ENCODE measurements around the gene FAM83E. TPM values are rescaled to one million over a fixed set of nuclear protein-coding genes. Genes with fewer than 3 reads are reported as not detected.

FAM83E gene
- total RNA-seq, 2 experiments from 2014 or later: 4.4 TPM

GRCh38 chr19:48613024-48613851, 1.6 kb downstream of the FAM83E start:
- DNase-seq: no peak
- peaks cover 37% of the 10 kb centered on the region for H3K36me3 Mint-ChIP-seq
- H3K9me3 Mint-ChIP-seq: no peaks in the 10 kb centered on the region
- H3K27ac Mint-ChIP-seq: peak overlapping the region; percentile 50
- H3K27me3 Mint-ChIP-seq: no peaks in the 10 kb centered on the region
- peaks cover 15% of the 10 kb centered on the region for H3K4me1 Mint-ChIP-seq
- H3K4me3 Mint-ChIP-seq: peak overlapping the region; percentile 6

GRCh38 chr19:48611872-48612271, 3.0 kb downstream of the FAM83E start:
- Mint-ChIP-seq H3K36me3 (peaks cover 23% of the 10 kb centered on the region), H3K27ac (peak overlapping the region; percentile 54), H3K4me1 (peaks cover 10% of the 10 kb centered on the region), H3K4me3 (no peak overlapping the region), H3K27me3 (no peaks in the 10 kb centered on the region), H3K9me3 (no peaks in the 10 kb centered on the region)
- no peak for DNase-seq

GRCh38 chr19:48609571-48610108, 5.2 kb downstream of the FAM83E start:
- Mint-ChIP-seq H3K4me3 (no peak overlapping the region), H3K9me3 (no peaks in the 10 kb centered on the region), H3K4me1 (peaks cover 5% of the 10 kb centered on the region), H3K27ac (no peak overlapping the region), H3K36me3 (peaks cover 11% of the 10 kb centered on the region), H3K27me3 (no peaks in the 10 kb centered on the region)
- no peak for DNase-seq

DNA sequence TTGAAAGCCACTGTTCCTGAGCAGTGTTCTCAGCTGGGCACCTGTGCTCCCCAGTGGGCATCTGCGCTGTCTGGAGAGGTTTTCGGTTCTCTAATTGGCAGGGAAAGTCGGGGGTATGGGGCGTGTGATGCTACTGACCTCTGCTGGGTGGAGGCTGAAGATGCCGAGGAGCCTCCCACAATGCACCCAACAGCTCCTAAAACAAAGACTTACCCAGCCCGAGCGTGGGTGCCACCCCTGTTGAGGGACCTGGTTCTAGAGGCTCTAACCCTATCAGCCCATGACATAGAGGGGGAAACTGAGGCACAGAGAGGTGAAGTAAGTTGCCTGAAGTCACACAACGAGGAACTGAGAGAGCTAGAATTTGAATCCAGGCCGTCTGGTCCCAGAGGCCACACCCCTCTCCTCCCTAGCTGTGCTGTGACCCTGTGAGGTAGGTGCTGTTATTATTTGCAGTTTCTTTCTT, 6.0 kb downstream of the FAM83E start:
- Mint-ChIP-seq H3K9me3 (no peaks in the 10 kb centered on the region), H3K4me3 (no peak overlapping the region), H3K27ac (no peak overlapping the region), H3K4me1 (peaks cover 3% of the 10 kb centered on the region), H3K36me3 (peaks cover 6% of the 10 kb centered on the region), H3K27me3 (no peaks in the 10 kb centered on the region)
- DNase-seq: peak; percentile 47

DNA sequence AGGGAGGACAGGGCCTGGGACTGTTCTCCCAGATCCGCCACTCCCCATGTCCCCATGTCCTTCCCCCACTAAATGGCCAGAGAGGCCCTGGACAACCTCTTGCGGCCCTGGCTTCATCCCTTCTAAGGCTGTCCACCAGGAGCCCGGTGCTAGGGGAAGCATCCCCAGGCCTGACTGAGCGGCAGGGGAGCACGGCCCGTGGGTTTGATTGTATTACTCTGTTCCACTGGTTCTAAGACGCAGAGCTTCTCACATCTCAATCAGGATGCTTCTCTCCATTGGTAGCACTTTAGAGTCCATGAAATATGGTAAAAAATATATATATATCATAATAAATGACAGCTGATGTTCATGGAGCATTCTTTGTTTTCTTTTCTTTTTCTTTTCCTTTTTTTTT, 7.5 kb downstream of the FAM83E start:
- Mint-ChIP-seq H3K27me3 (no peaks in the 10 kb centered on the region), H3K36me3 (peaks cover 2% of the 10 kb centered on the region), H3K4me3 (no peak overlapping the region), H3K4me1 (no peaks in the 10 kb centered on the region), H3K9me3 (no peaks in the 10 kb centered on the region), H3K27ac (no peak overlapping the region)
- DNase-seq: no peak

DNA sequence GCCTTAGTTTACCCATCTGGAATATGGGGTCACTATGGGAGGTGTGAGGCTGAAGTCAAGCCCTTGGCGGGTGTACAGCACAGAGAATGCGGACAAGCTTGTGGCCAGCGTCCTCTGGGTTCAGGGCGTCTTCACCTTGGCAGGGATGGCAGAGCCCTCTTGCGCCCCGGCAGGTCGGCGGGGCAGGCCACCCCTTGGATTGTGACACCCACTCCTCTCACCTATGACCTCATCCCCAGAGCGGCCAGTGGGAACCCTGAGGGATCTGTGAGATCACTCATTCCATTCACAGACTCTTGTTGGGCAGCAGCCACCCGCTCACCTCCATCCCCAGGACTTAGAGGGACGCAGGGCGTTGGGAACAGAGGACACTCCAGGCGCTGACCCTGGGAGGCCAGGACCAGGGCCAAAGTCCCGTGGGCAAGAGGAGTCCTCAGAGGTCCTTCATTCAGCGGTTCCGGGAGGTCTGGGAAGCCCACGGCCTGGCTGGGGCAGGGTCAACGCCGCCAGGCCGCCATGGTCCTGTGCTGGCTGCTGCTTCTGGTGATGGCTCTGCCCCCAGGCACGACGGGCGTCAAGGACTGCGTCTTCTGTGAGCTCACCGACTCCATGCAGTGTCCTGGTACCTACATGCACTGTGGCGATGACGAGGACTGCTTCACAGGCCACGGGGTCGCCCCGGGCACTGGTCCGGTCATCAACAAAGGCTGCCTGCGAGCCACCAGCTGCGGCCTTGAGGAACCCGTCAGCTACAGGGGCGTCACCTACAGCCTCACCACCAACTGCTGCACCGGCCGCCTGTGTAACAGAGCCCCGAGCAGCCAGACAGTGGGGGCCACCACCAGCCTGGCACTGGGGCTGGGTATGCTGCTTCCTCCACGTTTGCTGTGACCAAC, 8.2 kb downstream of the FAM83E start, which contains the start of gene SPACA4:
TSS of gene SPACA4 (plus strand) at position 280 of the 896 bp plus-strand sequence. CDS start at position 517, 237 bp downstream.
- Mint-ChIP-seq H3K9me3 (no peaks in the 10 kb centered on the region), H3K4me1 (no peaks in the 10 kb centered on the region), H3K4me3 (no peak within 1 kb of the TSS), H3K36me3 (peaks cover 2% of the 10 kb centered on the region), H3K27ac (no peak within 1 kb of the TSS), H3K27me3 (no peaks in the 10 kb centered on the region)
- no peak for DNase-seq

- Mint-ChIP-seq H3K9me3 (no peaks in the 10 kb centered on the region), H3K27me3 (no peaks in the 10 kb centered on the region), H3K27ac (no peak overlapping the region)
Measured at GRCh38 chr19:48603850-48604249, 11.0 kb downstream of the FAM83E start.

DNA sequence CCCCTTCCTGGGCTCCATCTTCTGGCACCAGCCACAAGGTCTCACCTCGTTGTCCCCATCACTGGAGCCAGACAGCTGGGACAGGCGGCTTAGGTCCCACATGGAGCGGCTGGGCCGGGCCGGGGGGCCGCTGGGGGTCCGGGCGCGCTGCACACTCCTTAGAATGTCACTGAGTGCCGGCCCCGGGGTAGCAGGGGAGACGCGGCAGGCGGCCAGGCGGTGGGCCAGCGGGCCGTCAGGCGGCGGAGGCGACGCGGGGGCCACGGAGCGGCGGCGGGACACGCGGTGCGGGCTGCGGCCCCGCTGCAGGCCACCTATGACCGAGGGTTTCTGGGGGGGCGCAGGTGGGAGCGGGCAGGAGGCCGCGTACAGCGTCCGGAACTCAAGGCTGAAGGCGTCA, 11.4 kb downstream of the FAM83E start:
- no peaks in the 10 kb centered on the region for H3K27me3 Mint-ChIP-seq
- no peak overlapping the region for H3K4me3 Mint-ChIP-seq
- H3K4me1 Mint-ChIP-seq: no peaks in the 10 kb centered on the region
- no peak overlapping the region for H3K27ac Mint-ChIP-seq
- no peak for DNase-seq
- no peaks in the 10 kb centered on the region for H3K9me3 Mint-ChIP-seq
- H3K36me3 Mint-ChIP-seq: no peaks in the 10 kb centered on the region

More at GRCh38 chr19:48603850-48604249, 11.0 kb downstream of the FAM83E start:
- Mint-ChIP-seq H3K4me3 (no peak overlapping the region), H3K36me3 (peaks cover 1% of the 10 kb centered on the region), H3K4me1 (no peaks in the 10 kb centered on the region)
- DNase-seq: no peak

DNA sequence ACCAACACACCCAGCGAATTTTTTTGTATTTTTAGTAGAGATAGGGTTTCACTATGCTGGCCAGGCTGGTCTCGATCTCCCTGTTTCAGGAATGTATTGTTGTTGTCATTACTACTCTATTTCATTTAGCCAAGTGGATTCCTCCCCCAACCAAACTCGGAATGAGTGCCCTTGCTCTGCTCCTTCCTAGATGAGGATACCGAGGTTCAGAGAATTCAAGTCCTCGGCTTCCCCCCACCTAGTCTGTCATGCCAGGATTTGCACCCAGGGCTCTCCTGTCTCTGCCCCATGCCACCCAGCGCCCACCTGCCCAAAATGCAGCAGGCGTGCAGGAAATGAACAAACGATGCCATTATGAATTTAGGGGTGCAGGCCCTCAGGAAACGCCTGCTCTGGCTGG, 11.9 kb downstream of the FAM83E start:
- no peak for DNase-seq
- no peaks in the 10 kb centered on the region for H3K36me3 Mint-ChIP-seq
- no peak overlapping the region for H3K27ac Mint-ChIP-seq
- no peaks in the 10 kb centered on the region for H3K4me1 Mint-ChIP-seq
- no peak overlapping the region for H3K4me3 Mint-ChIP-seq
- H3K27me3 Mint-ChIP-seq: no peaks in the 10 kb centered on the region
- no peaks in the 10 kb centered on the region for H3K9me3 Mint-ChIP-seq

DNA sequence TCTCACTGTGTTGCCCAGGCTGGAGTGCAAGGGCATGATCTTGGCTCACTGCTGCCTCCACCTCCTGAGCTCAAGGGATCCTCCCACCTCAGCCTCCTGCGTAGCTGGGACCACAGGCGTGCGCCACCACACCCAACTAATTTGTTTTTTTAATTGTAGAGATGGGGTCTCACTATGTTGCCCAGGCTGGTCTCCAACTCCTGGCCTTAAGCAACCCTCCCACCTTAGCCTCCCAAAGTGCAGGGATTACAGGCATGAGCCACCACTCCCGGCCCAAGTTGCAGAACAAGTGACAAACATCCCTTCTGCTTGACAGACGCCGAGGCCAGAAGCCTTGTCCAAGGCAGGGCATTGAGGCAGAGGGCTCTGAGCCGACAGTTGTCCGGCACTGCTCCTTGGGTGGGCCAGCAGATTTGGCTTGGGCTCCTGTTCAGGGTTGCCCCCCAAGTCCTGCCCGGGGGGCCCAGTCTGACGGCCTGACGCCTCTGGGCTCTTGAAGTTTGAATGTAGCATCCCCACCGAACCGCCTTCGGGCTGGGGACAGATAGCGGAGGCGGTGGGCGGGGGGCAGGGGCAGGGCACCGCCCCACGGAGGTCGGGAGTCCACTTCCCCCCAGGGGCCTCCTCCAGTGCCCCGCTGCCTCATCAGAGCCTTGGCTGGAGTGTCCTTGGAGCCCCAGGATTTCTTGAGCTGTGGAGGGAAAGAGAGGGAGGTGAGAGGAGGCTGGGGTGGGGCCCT, 14.0 kb downstream of the FAM83E start:
- H3K36me3 Mint-ChIP-seq: no peaks in the 10 kb centered on the region
- no peaks in the 10 kb centered on the region for H3K27me3 Mint-ChIP-seq
- H3K9me3 Mint-ChIP-seq: no peaks in the 10 kb centered on the region
- H3K27ac Mint-ChIP-seq: no peak overlapping the region
- H3K4me3 Mint-ChIP-seq: no peak overlapping the region
- H3K4me1 Mint-ChIP-seq: no peaks in the 10 kb centered on the region
- DNase-seq: no peak

DNA sequence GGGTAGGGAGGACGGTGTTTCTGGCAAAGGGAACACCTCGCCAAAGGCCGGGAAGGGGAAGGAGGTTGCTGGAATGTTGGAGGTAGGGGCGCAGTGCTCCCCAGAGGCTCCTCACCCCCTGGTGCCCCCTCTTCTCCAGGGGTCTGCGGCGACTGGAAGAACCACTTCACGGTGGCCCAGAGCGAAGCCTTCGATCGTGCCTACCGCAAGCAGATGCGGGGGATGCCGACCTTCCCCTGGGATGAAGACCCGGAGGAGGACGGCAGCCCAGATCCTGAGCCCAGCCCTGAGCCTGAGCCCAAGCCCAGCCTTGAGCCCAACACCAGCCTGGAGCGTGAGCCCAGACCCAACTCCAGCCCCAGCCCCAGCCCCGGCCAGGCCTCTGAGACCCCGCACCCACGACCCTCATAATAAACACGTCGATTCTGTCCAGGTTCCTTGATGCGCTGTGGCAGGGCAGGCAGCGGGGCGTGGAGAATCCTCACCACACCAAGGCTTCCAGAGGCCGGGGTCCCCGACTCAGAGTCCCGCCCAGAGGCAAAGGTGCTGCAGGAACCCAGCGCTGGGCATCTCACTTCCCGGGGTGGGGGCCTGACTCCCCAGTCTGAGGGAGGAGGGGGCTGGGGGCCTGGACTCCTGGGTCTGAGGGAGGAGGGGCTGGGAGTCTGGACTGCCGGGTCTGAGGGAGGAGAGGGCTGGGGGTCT, 15.7 kb downstream of the FAM83E start:
- Mint-ChIP-seq H3K9me3 (no peaks in the 10 kb centered on the region), H3K4me3 (no peak overlapping the region), H3K27ac (no peak overlapping the region), H3K36me3 (no peaks in the 10 kb centered on the region), H3K4me1 (no peaks in the 10 kb centered on the region), H3K27me3 (no peaks in the 10 kb centered on the region)
- DNase-seq: no peak

GRCh38 chr19:48596679-48597465, 18.0 kb downstream of the FAM83E start:
- peak overlapping the region; percentile 66 for H3K4me3 Mint-ChIP-seq
- no peaks in the 10 kb centered on the region for H3K9me3 Mint-ChIP-seq
- H3K4me1 Mint-ChIP-seq: no peaks in the 10 kb centered on the region
- DNase-seq: no peak
- H3K36me3 Mint-ChIP-seq: no peaks in the 10 kb centered on the region
- no peaks in the 10 kb centered on the region for H3K27me3 Mint-ChIP-seq
- H3K27ac Mint-ChIP-seq: peak overlapping the region; percentile 65

DNA sequence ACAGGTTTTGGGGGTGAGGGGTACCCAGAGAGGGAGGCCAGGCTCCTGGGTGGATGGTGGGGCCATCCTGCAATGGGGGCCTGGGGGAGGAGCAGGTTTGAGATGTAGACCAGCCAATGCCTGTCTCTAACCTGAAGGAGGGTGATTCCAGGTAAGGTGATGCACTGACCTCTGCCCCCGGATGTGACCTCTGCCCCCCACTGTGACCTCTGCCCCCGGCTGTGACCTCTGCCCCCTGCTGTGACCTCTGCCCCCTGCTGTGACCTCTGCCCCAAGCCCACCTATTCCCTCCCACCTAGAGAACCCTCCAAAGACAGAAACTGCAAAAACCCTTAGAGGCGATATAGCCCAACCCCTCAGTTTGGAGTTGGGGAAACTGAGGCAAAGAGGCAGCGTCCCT, 18.6 kb downstream of the FAM83E start:
- H3K9me3 Mint-ChIP-seq: no peaks in the 10 kb centered on the region
- H3K27me3 Mint-ChIP-seq: no peaks in the 10 kb centered on the region
- H3K4me3 Mint-ChIP-seq: peak overlapping the region; percentile 66
- no peaks in the 10 kb centered on the region for H3K4me1 Mint-ChIP-seq
- H3K36me3 Mint-ChIP-seq: no peaks in the 10 kb centered on the region
- no peak for DNase-seq
- H3K27ac Mint-ChIP-seq: no peak overlapping the region

Data from activated naive CD8-positive, alpha-beta T cell treated with anti-CD3 and anti-CD28 coated beads for 36 hours (primary cell).